K562 (cell line): ENCODE results near the gene NR1D1. TPM values are rescaled to one million over a fixed set of nuclear protein-coding genes. Genes with fewer than 3 reads are reported as not detected.

Experiments
- ATAC-seq: fragments of 200-7000 bp; cut with Tn5 transposase; 3 replicates; pipeline ENCODE4 v1.9.1; 2020; ENCODE audit warnings: moderate library complexity
- BruUV-seq: library from RNA; stranded (reverse); fragments of 400-500 nt; replicated peaks from 2 replicates; lab custom pipeline; 2021; lab: Mats Ljungman, UMichigan
- CTCF ChIA-PET: fragments of 300-600 bp; formaldehyde crosslinking; extraction: SDS; loops from one replicate; lab custom pipeline; 2021; ENCODE audit warnings: low intra/inter-chr PET ratio; lab: Yijun Ruan, JAX
- POLR2A ChIA-PET: fragments of 300-600, 350-650 bp; sonication (Branson Sonifier 250); formaldehyde crosslinking; extraction: SDS; loops from one replicate; lab custom pipeline; 2021; ENCODE audit warnings: antibody characterized with exemption, inconsistent platforms; lab: Yijun Ruan, JAX
- DNase-seq, 4 experiments: peaks; one replicate each; pipeline versions ENCODE4 v3.0.0 to v3.0.0-alpha.2; 2011 to 2018; ENCODE audit warnings: low spot score in 3 of 4, mixed read lengths in 3 of 4; ENCODE audit errors: extremely low read depth in 1 of 4
- FAIRE-seq: peaks from 2 replicates; lab custom pipeline; 2011; peaks lifted over from hg19 to GRCh38; lab: Jason Lieb, UNC
- H2AFZ ChIP-seq: 2 replicates; pipeline ENCODE4 v1.6.0; 2011; ENCODE audit warnings: low read depth, low read length, control low read depth, inconsistent platforms
- H3K27ac ChIP-seq: fragments of 200-600 bp; 3 replicates; pipeline ENCODE4 v1.8.0; 2011; ENCODE audit warnings: low read depth, mild to moderate bottlenecking, control low read depth, inconsistent platforms, low read length, moderate library complexity, mixed read lengths; ENCODE audit errors: extremely low read depth
- H3K27me3 ChIP-seq, 2 experiments: fragments of 300-600 bp in 1 of 2; 2 replicates in 1 of 2; 3 replicates in 1 of 2; pipeline versions ENCODE4 v1.6.0 to v1.8.0; 2011; ENCODE audit warnings: inconsistent platforms in 2 of 2, low read length in 2 of 2, mild to moderate bottlenecking in 1 of 2, mixed read lengths in 1 of 2, moderate library complexity in 1 of 2; ENCODE audit not compliant: control insufficient read depth in 2 of 2, insufficient read depth in 2 of 2
- H3K36me3 ChIP-seq: fragments of 300-600 bp; 3 replicates; pipeline ENCODE4 v1.8.0; 2011; ENCODE audit warnings: mild to moderate bottlenecking, low read length, inconsistent platforms; ENCODE audit not compliant: control insufficient read depth, insufficient read depth
- H3K4me1 ChIP-seq, 2 experiments: fragments of 200-600 bp in 1 of 2; replicated peaks in 1 of 2; 2 replicates in 1 of 2; 3 replicates in 1 of 2; pipeline versions ENCODE4 v1.5.1 to v1.8.0; 2011; ENCODE audit warnings: inconsistent platforms in 2 of 2, low read length in 2 of 2, mild to moderate bottlenecking in 1 of 2, mixed read lengths in 1 of 2, moderate library complexity in 1 of 2; ENCODE audit not compliant: control insufficient read depth in 2 of 2, insufficient read depth in 2 of 2
- H3K4me2 ChIP-seq: 2 replicates; pipeline ENCODE4 v1.6.1; 2011; ENCODE audit warnings: low read length, control low read depth, inconsistent platforms, mixed read lengths; ENCODE audit not compliant: insufficient read depth
- H3K4me3 ChIP-seq: fragments of 200-600 bp; sonication (generic), shearing (Covaris generic); 2 replicates; pipeline ENCODE4 v1.5.1; 2016; ENCODE audit warnings: control low read depth, inconsistent platforms
- H3K79me2 ChIP-seq: fragments of 200-600 bp; 3 replicates; pipeline ENCODE4 v1.8.0; 2011; ENCODE audit warnings: low read length, inconsistent platforms; ENCODE audit not compliant: control insufficient read depth, insufficient read depth
- H3K9ac ChIP-seq, 2 experiments: 2 replicates each; pipeline versions ENCODE4 v1.6.0 to v1.6.1; 2011; ENCODE audit warnings: low read depth in 2 of 2, low read length in 2 of 2, control low read depth in 1 of 2, inconsistent platforms in 1 of 2, mild to moderate bottlenecking in 1 of 2, mixed read lengths in 1 of 2; ENCODE audit not compliant: insufficient read depth in 1 of 2
- H3K9me1 ChIP-seq: one replicate; pipeline ENCODE4 v1.6.0; 2011; ENCODE audit warnings: inconsistent platforms, mild to moderate bottlenecking, low read length, moderate library complexity; ENCODE audit not compliant: control insufficient read depth, insufficient read depth
- H3K9me3 ChIP-seq: replicated peaks from 2 replicates; pipeline ENCODE4 v1.5.1; 2011; ENCODE audit warnings: low read depth, low read length, inconsistent platforms; ENCODE audit not compliant: control insufficient read depth, insufficient read depth
- H4K20me1 ChIP-seq: replicated peaks from 2 replicates; pipeline ENCODE4 v1.6.1; 2011; ENCODE audit warnings: low read length, inconsistent platforms, mixed read lengths; ENCODE audit not compliant: control insufficient read depth, insufficient read depth
- ESRRA ChIP-seq: fragments of 450-650 bp; IDR thresholded peaks from 2 replicates; pipeline ENCODE4 v1.6.1; 2014; ENCODE audit warnings: low read depth, mild to moderate bottlenecking, moderate library complexity, borderline replicate concordance
- MXI1 ChIP-seq: IDR thresholded peaks from 2 replicates; pipeline ENCODE4 v1.6.1; 2011; ENCODE audit warnings: low read depth, mild to moderate bottlenecking, improper control_type of control experiment, low read length
- ZBTB40 ChIP-seq, 2 experiments: fragments of 450-650 bp in 1 of 2; sonication (generic) in 1 of 2; formaldehyde crosslinking in 1 of 2; IDR thresholded peaks; 2 replicates each; pipeline versions ENCODE4 v1.7.1 to v1.9.0; 2016 to 2022; ENCODE audit warnings: inconsistent platforms in 1 of 2, mild to moderate bottlenecking in 1 of 2, missing genetic modification reagents in 1 of 2
- ZNF79 ChIP-seq: fragments of 250-450 bp; sonication (Bioruptor Pico); IDR thresholded peaks from 2 replicates; pipeline ENCODE4 v1.4.0; 2020; ENCODE audit warnings: low read depth, mild to moderate bottlenecking, moderate library complexity
- WGBS: fragments of 100-300 bp; shearing (Covaris generic); methylation state at CpG from one replicate; pipeline ENCODE4 v1.1.6; 2016; ENCODE audit warnings: low coverage, mixed read lengths; ENCODE audit not compliant: insufficient coverage; ENCODE audit errors: missing lambda C conversion rate; 5-methylcytosine and 5-hydroxymethylcytosine counted together
- in situ Hi-C: fragments of 300-500 bp; cut with MboI; formaldehyde crosslinking; loops from 4 replicates; pipeline ENCODE4 v1.15.0; 2018; ENCODE audit warnings: inconsistent platforms, mixed read lengths
- intact Hi-C: fragments of 100-400 bp; cut with micrococcal nuclease; formaldehyde crosslinking; loops from 2 replicates; pipeline ENCODE4 v1.14.2; 2022
- polyA plus RNA-seq, 8 experiments: library from polyadenylated mRNA; depleted of rRNA in 4 of 8; stranded (reverse) in 5 of 8; unstranded in 3 of 8; fragments of >200 nt; fragmentation: Nextera tagmentation in 2 of 8; fragmentation: Illumina TruSeq in 1 of 8; extraction: Ambion mirVana in 2 of 8; extraction: Trizol in 1 of 8; gene quantifications; 2 replicates each; pipeline versions ENCODE4 v1.2.1 to v1.2.3, GENCODE V29; 2011 to 2014; ENCODE audit warnings: inconsistent platforms in 1 of 8, missing spikeins in 1 of 8
- total RNA-seq, 7 experiments: library from RNA; depleted of rRNA in 6 of 7; stranded (reverse); fragments of >200 nt in 6 of 7; fragmentation: Illumina TruSeq in 2 of 7; extraction: Trizol in 2 of 7; gene quantifications; 2 replicates each; pipeline versions ENCODE4 v1.2.1 to v1.2.3, GENCODE V29; 2011 to 2021; ENCODE audit warnings: low replicate concordance in 1 of 7

NR1D1 gene
- total and polyA plus RNA-seq, 9 of the 15 experiments (the other 6 are each of a cell fraction or from before 2014, with no cell fraction given) = 0.25 to 7.7 (median 0.65) TPM

DNA sequence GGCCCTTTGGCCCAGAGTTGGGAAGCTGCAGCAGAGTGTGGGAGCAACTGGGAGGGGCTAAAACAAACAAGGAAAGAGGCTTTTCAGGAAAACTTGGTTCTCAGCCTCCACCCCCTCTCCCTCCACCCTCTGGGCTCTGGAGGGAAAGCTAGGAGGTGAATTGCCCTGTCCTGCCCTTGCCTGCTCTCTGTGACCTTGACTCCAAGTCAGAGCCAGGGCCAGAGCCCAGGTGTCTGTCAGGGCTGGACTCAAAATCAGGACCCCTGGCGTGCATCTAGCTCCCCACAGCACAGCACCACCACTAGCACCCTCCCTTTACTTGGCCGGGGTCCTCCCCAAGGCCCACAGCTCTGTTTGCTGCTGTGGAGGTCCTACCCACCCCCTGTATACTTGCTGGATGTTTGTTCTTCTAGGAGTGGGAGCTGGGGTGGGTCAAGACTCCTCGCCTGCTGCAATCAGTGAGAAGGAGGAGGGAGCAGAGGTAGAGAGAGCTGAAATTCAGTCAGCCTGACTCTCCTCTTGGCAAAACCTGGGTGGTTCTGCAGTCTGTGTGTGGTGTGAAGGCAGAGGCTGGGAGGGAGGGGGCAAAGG lies 2.8 kb upstream of the NR1D1 start:
- Histone ChIP-seq H3K9ac (peak overlapping the region; percentile 6 to 85; a peak in 2 of 4 replicates), H3K4me3 (no peak overlapping the region), H3K27ac (peak overlapping the region; percentile 18; the same call in 1 of the 3 replicates), H3K9me1 (peaks cover 2% of the 10 kb centered on the region), H3K4me1 (peaks cover 53 to 54% of the 10 kb centered on the region in 2 experiments), H3K4me2 (no peak overlapping the region), H3K9me3 (no peaks in the 10 kb centered on the region), H3K36me3 (peaks cover 5% of the 10 kb centered on the region; the same call in 1 of the 3 replicates), H3K79me2 (peaks cover 18% of the 10 kb centered on the region), H4K20me1 (no peaks in the 10 kb centered on the region), H2AFZ (peak overlapping the region; percentile 80), H3K27me3 (no peaks in the 10 kb centered on the region)
- WGBS = 68% methylated on average over 3 of the region's 3 CpGs
- ChIA-PET POLR2A (interaction anchor here (0.6 to 5.6 kb wide), 7 partner anchors 9 to 1295 kb away, joined by 3 to 66 read pairs (median 4); no protein-coding TSS in a partner anchor), CTCF (no interaction called here)
- ATAC-seq (no peak), FAIRE-seq (no peak), DNase-seq (no peak)
- in situ Hi-C loops (no loop called here), intact Hi-C loops (no loop called here)
- no TSS peak for BruUV-seq
- TF ChIP-seq ZNF79 (CRISPR knock-in tag) = no peak
- peak; percentile 56; the same call in 1 of the 2 replicates for TF ChIP-seq ESRRA
- no peak for TF ChIP-seq ZBTB40 (IDR thresholded peaks at IDR 0.05)
- TF ChIP-seq ZBTB40 (CRISPR knock-in tag; IDR thresholded peaks at IDR 0.05) = no peak
- TF ChIP-seq MXI1 = no peak
